ENCODE measurements around the gene FNIP2.

DNA sequence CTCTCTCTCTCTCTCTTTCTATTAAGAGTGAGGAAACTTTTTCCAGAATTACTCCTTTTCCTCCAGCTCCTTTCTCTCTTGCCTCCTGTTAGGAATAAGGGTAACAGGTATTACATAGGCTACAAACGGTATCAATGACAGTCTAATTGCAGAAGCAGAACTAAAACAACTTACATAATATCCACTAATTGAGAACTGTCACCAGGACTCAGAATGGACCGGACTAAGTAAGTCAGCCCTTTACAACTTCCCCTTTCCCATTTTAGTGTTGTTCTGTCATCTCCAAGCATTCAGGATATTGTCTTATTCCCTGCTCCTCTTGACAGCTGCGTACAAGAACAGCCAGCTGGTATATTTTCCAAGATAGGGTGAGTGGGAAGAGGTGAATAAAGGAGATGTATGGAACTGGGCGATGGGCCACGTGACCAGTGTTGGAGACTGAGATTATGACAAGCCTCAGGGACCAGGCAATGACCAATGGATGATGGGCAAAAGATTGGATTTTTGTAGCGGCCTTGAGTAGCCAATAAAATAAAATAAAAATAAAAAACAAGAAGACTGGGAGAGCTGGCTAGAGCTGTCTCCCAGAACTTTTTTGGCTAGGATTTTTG is 2.3 kb upstream of the FNIP2 start:
- TF ChIP-seq ZNF747 (tag by site-specific recombination; IDR thresholded peaks at IDR 0.05) (no peak), ZNF350 (tag by site-specific recombination; IDR thresholded peaks at IDR 0.05) (no peak), ZNF140 (tag by site-specific recombination; IDR thresholded peaks at IDR 0.05) (no peak), FEZF1 (tag by site-specific recombination; IDR thresholded peaks at IDR 0.05) (no peak), ZNF404 (tag by site-specific recombination; IDR thresholded peaks at IDR 0.05) (no peak)
- TF ChIP-seq, protein P1, sequence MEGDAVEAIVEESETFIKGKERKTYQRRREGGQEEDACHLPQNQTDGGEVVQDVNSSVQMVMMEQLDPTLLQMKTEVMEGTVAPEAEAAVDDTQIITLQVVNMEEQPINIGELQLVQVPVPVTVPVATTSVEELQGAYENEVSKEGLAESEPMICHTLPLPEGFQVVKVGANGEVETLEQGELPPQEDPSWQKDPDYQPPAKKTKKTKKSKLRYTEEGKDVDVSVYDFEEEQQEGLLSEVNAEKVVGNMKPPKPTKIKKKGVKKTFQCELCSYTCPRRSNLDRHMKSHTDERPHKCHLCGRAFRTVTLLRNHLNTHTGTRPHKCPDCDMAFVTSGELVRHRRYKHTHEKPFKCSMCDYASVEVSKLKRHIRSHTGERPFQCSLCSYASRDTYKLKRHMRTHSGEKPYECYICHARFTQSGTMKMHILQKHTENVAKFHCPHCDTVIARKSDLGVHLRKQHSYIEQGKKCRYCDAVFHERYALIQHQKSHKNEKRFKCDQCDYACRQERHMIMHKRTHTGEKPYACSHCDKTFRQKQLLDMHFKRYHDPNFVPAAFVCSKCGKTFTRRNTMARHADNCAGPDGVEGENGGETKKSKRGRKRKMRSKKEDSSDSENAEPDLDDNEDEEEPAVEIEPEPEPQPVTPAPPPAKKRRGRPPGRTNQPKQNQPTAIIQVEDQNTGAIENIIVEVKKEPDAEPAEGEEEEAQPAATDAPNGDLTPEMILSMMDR (tag by site-specific recombination; IDR thresholded peaks at IDR 0.05): no peak
- TF ChIP-seq, protein P2, sequence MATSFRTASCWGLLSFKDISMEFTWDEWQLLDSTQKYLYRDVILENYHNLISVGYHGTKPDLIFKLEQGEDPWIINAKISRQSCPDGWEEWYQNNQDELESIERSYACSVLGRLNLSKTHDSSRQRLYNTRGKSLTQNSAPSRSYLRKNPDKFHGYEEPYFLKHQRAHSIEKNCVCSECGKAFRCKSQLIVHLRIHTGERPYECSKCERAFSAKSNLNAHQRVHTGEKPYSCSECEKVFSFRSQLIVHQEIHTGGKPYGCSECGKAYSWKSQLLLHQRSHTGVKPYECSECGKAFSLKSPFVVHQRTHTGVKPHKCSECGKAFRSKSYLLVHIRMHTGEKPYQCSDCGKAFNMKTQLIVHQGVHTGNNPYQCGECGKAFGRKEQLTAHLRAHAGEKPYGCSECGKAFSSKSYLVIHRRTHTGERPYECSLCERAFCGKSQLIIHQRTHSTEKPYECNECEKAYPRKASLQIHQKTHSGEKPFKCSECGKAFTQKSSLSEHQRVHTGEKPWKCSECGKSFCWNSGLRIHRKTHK (tag by site-specific recombination; IDR thresholded peaks at IDR 0.05): no peak
- TF ChIP-seq, protein P3, sequence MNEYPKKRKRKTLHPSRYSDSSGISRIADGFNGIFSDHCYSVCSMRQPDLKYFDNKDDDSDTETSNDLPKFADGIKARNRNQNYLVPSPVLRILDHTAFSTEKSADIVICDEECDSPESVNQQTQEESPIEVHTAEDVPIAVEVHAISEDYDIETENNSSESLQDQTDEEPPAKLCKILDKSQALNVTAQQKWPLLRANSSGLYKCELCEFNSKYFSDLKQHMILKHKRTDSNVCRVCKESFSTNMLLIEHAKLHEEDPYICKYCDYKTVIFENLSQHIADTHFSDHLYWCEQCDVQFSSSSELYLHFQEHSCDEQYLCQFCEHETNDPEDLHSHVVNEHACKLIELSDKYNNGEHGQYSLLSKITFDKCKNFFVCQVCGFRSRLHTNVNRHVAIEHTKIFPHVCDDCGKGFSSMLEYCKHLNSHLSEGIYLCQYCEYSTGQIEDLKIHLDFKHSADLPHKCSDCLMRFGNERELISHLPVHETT (tag by site-specific recombination; IDR thresholded peaks at IDR 0.05): no peak
- TF ChIP-seq, protein P4, sequence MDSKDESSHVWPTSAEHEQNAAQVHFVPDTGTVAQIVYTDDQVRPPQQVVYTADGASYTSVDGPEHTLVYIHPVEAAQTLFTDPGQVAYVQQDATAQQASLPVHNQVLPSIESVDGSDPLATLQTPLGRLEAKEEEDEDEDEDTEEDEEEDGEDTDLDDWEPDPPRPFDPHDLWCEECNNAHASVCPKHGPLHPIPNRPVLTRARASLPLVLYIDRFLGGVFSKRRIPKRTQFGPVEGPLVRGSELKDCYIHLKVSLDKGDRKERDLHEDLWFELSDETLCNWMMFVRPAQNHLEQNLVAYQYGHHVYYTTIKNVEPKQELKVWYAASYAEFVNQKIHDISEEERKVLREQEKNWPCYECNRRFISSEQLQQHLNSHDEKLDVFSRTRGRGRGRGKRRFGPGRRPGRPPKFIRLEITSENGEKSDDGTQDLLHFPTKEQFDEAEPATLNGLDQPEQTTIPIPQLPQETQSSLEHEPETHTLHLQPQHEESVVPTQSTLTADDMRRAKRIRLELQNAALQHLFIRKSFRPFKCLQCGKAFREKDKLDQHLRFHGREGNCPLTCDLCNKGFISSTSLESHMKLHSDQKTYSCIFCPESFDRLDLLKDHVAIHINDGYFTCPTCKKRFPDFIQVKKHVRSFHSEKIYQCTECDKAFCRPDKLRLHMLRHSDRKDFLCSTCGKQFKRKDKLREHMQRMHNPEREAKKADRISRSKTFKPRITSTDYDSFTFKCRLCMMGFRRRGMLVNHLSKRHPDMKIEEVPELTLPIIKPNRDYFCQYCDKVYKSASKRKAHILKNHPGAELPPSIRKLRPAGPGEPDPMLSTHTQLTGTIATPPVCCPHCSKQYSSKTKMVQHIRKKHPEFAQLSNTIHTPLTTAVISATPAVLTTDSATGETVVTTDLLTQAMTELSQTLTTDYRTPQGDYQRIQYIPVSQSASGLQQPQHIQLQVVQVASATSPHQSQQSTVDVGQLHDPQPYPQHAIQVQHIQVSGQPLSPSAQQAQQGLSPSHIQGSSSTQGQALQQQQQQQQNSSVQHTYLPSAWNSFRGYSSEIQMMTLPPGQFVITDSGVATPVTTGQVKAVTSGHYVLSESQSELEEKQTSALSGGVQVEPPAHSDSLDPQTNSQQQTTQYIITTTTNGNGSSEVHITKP (tag by site-specific recombination; IDR thresholded peaks at IDR 0.05): no peak
- TF ChIP-seq, protein P5, sequence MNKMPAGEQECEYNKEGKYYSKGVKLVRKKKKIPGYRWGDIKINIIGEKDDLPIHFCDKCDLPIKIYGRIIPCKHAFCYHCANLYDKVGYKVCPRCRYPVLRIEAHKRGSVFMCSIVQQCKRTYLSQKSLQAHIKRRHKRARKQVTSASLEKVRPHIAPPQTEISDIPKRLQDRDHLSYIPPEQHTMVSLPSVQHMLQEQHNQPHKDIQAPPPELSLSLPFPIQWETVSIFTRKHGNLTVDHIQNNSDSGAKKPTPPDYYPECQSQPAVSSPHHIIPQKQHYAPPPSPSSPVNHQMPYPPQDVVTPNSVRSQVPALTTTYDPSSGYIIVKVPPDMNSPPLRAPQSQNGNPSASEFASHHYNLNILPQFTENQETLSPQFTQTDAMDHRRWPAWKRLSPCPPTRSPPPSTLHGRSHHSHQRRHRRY (tag by site-specific recombination; IDR thresholded peaks at IDR 0.05): no peak
- TF ChIP-seq, protein P6, sequence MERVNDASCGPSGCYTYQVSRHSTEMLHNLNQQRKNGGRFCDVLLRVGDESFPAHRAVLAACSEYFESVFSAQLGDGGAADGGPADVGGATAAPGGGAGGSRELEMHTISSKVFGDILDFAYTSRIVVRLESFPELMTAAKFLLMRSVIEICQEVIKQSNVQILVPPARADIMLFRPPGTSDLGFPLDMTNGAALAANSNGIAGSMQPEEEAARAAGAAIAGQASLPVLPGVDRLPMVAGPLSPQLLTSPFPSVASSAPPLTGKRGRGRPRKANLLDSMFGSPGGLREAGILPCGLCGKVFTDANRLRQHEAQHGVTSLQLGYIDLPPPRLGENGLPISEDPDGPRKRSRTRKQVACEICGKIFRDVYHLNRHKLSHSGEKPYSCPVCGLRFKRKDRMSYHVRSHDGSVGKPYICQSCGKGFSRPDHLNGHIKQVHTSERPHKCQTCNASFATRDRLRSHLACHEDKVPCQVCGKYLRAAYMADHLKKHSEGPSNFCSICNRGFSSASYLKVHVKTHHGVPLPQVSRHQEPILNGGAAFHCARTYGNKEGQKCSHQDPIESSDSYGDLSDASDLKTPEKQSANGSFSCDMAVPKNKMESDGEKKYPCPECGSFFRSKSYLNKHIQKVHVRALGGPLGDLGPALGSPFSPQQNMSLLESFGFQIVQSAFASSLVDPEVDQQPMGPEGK (tag by site-specific recombination; IDR thresholded peaks at IDR 0.05): no peak
- TF ChIP-seq, protein P7, sequence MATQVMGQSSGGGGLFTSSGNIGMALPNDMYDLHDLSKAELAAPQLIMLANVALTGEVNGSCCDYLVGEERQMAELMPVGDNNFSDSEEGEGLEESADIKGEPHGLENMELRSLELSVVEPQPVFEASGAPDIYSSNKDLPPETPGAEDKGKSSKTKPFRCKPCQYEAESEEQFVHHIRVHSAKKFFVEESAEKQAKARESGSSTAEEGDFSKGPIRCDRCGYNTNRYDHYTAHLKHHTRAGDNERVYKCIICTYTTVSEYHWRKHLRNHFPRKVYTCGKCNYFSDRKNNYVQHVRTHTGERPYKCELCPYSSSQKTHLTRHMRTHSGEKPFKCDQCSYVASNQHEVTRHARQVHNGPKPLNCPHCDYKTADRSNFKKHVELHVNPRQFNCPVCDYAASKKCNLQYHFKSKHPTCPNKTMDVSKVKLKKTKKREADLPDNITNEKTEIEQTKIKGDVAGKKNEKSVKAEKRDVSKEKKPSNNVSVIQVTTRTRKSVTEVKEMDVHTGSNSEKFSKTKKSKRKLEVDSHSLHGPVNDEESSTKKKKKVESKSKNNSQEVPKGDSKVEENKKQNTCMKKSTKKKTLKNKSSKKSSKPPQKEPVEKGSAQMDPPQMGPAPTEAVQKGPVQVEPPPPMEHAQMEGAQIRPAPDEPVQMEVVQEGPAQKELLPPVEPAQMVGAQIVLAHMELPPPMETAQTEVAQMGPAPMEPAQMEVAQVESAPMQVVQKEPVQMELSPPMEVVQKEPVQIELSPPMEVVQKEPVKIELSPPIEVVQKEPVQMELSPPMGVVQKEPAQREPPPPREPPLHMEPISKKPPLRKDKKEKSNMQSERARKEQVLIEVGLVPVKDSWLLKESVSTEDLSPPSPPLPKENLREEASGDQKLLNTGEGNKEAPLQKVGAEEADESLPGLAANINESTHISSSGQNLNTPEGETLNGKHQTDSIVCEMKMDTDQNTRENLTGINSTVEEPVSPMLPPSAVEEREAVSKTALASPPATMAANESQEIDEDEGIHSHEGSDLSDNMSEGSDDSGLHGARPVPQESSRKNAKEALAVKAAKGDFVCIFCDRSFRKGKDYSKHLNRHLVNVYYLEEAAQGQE (tag by site-specific recombination; IDR thresholded peaks at IDR 0.05): no peak
- TF ChIP-seq, protein P8, sequence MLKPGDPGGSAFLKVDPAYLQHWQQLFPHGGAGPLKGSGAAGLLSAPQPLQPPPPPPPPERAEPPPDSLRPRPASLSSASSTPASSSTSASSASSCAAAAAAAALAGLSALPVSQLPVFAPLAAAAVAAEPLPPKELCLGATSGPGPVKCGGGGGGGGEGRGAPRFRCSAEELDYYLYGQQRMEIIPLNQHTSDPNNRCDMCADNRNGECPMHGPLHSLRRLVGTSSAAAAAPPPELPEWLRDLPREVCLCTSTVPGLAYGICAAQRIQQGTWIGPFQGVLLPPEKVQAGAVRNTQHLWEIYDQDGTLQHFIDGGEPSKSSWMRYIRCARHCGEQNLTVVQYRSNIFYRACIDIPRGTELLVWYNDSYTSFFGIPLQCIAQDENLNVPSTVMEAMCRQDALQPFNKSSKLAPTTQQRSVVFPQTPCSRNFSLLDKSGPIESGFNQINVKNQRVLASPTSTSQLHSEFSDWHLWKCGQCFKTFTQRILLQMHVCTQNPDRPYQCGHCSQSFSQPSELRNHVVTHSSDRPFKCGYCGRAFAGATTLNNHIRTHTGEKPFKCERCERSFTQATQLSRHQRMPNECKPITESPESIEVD (tag by site-specific recombination; IDR thresholded peaks at IDR 0.05): no peak
- TF ChIP-seq, protein P9, sequence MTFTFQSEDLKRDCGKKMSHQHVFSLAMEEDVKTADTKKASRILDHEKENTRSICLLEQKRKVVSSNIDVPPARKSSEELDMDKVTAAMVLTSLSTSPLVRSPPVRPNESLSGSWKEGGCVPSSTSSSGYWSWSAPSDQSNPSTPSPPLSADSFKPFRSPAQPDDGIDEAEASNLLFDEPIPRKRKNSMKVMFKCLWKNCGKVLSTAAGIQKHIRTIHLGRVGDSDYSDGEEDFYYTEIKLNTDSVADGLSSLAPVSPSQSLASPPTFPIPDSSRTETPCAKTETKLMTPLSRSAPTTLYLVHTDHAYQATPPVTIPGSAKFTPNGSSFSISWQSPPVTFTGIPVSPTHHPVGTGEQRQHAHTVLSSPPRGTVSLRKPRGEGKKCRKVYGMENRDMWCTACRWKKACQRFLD (tag by site-specific recombination; IDR thresholded peaks at IDR 0.05): no peak
